ENCODE data around the gene TYMP. TPM values are rescaled to one million over a fixed set of nuclear protein-coding genes. Genes with fewer than 3 reads are reported as not detected.

The TYMP gene
- polyA plus RNA-seq, 2 donors = 35.7 to 48.0 TPM

- Histone ChIP-seq H3K4me3 (ENCODE audit: low read depth in 1 of 2, low read length in 2 of 2) (peak overlapping the region; percentile 62 to 75), H3K9me3 (ENCODE audit: control insufficient read depth in 2 of 2, insufficient read depth in 1 of 2, low read depth in 1 of 2, low read length in 1 of 2) (peaks cover 0 to 2% of the 10 kb centered on the region in 2 donors), H3K27ac (ENCODE audit: low read depth in 2 of 2, low read length in 1 of 2) (peak overlapping the region; percentile 90 to 100), H3K4me1 (ENCODE audit: control insufficient read depth in 2 of 2, insufficient read depth in 2 of 2, low read length in 1 of 2) (peaks cover 13 to 37% of the 10 kb centered on the region in 2 donors), H3K27me3 (ENCODE audit: control insufficient read depth in 1 of 2, insufficient read depth in 2 of 2, low read length in 2 of 2) (no peaks in the 10 kb centered on the region), H3K36me3 (ENCODE audit: control insufficient read depth in 2 of 2, insufficient read depth in 2 of 2, low read length in 1 of 2) (peaks cover 15 to 31% of the 10 kb centered on the region in 2 donors)
- WGBS, 2 donors = 0% methylated on average over 20 to 33 of the region's 33 CpGs
These were observed 4.0 kb downstream of the TYMP start for GRCh38 chr22:50525858-50526107.

- peaks cover 15 to 31% of the 10 kb centered on the region in 2 donors for H3K36me3 ChIP-seq (ENCODE audit: control insufficient read depth in 2 of 2, insufficient read depth in 2 of 2, low read length in 1 of 2)
- peaks cover 13 to 37% of the 10 kb centered on the region in 2 donors for H3K4me1 ChIP-seq (ENCODE audit: control insufficient read depth in 2 of 2, insufficient read depth in 2 of 2, low read length in 1 of 2)
- peaks cover 0 to 2% of the 10 kb centered on the region in 2 donors for H3K9me3 ChIP-seq (ENCODE audit: control insufficient read depth in 2 of 2, insufficient read depth in 1 of 2, low read depth in 1 of 2, low read length in 1 of 2)
- peak within 1 kb of the TSS; percentile 62 to 75 for H3K4me3 ChIP-seq (ENCODE audit: low read depth in 1 of 2, low read length in 2 of 2)
- H3K27me3 ChIP-seq (ENCODE audit: control insufficient read depth in 1 of 2, insufficient read depth in 2 of 2, low read length in 2 of 2) = no peaks in the 10 kb centered on the region
- WGBS, 2 donors = 0 to 1% methylated on average over 67 to 84 of the region's 84 CpGs
- H3K27ac ChIP-seq (ENCODE audit: low read depth in 2 of 2, low read length in 1 of 2) = peak within 1 kb of the TSS; percentile 90 to 100
These were observed 4.5 kb downstream of the TYMP start, which contains the start of gene SCO2 for GRCh38 chr22:50525104-50525857. SCO2 (minus strand) TSS chr22:50525598; CDS start chr22:50524411, 1,187 bp downstream.

GRCh38 chr22:50524676-50525103 lies 5.1 kb downstream of the TYMP start:
- H3K27ac ChIP-seq (ENCODE audit: low read depth in 2 of 2, low read length in 1 of 2) = peak overlapping the region; percentile 90 to 96
- H3K4me3 ChIP-seq (ENCODE audit: low read depth in 1 of 2, low read length in 2 of 2) = peak overlapping the region; percentile 62 to 75
- peaks cover 13 to 37% of the 10 kb centered on the region in 2 donors for H3K4me1 ChIP-seq (ENCODE audit: control insufficient read depth in 2 of 2, insufficient read depth in 2 of 2, low read length in 1 of 2)
- no peaks in the 10 kb centered on the region for H3K27me3 ChIP-seq (ENCODE audit: control insufficient read depth in 1 of 2, insufficient read depth in 2 of 2, low read length in 2 of 2)
- H3K9me3 ChIP-seq (ENCODE audit: control insufficient read depth in 2 of 2, insufficient read depth in 1 of 2, low read depth in 1 of 2, low read length in 1 of 2) = peaks cover 0 to 2% of the 10 kb centered on the region in 2 donors
- H3K36me3 ChIP-seq (ENCODE audit: control insufficient read depth in 2 of 2, insufficient read depth in 2 of 2, low read length in 1 of 2) = peaks cover 15 to 31% of the 10 kb centered on the region in 2 donors
- WGBS, 2 donors = 3 to 7% methylated on average over 19 of the region's 19 CpGs

DNA sequence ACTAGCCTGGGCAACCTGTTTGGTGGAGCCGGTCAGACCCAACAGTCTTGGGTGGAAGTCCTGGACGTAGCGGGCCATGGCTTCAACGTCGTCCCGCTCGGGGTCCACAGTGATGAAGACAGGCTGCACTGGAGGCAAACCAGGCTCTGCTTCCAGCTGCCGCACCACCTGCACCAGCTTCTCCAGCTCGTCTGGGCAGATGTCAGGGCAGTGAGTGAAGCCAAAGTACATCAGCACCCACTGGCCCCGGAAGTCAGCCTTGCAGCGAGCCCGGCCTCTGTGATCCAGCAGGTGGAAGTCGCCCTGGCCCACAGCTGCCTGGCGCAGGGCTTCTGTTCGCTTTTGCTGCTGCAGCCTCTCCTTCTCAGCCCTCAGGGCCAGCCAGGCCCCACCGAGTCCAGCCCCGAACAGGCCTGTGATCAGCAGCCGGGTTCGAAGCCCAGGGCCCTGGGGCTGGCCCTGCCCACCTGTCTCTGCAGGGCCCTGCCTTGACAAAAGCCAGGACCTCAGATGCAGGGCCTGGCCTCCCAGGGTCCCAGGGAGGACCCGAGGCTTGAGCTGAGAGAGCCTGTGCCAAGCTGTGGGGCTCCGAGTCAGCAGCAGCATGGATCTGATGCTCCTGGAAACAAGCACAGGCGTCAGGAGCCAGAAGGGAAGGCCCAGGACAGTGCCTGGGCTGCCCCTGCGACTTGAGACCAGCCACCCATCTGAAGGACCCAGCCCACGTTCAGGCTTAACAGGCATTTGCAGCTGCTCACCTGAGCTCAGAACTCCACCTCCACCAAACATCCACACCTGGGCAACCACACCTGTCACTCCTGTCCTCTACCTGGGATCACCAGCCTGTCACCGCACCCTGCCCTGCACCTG lies 5.8 kb downstream of the TYMP start:
- H3K27ac ChIP-seq (ENCODE audit: low read depth in 2 of 2, low read length in 1 of 2) = peak overlapping the region; percentile 90 to 96
- H3K4me3 ChIP-seq (ENCODE audit: low read depth in 1 of 2, low read length in 2 of 2) = peak overlapping the region; percentile 62 to 75
- peaks cover 0 to 2% of the 10 kb centered on the region in 2 donors for H3K9me3 ChIP-seq (ENCODE audit: control insufficient read depth in 2 of 2, insufficient read depth in 1 of 2, low read depth in 1 of 2, low read length in 1 of 2)
- H3K36me3 ChIP-seq (ENCODE audit: control insufficient read depth in 2 of 2, insufficient read depth in 2 of 2, low read length in 1 of 2) = peaks cover 19 to 36% of the 10 kb centered on the region in 2 donors
- H3K4me1 ChIP-seq (ENCODE audit: control insufficient read depth in 2 of 2, insufficient read depth in 2 of 2, low read length in 1 of 2) = peaks cover 13 to 32% of the 10 kb centered on the region in 2 donors
- H3K27me3 ChIP-seq (ENCODE audit: control insufficient read depth in 1 of 2, insufficient read depth in 2 of 2, low read length in 2 of 2) = no peaks in the 10 kb centered on the region
- WGBS, 2 donors = 66 to 69% methylated on average over 25 of the region's 25 CpGs

GRCh38 chr22:50523458-50523805 lies 6.4 kb downstream of the TYMP start:
- H3K4me3 ChIP-seq (ENCODE audit: low read depth in 1 of 2, low read length in 2 of 2) = no peak overlapping the region
- H3K36me3 ChIP-seq (ENCODE audit: control insufficient read depth in 2 of 2, insufficient read depth in 2 of 2, low read length in 1 of 2) = peaks cover 23 to 42% of the 10 kb centered on the region in 2 donors
- H3K4me1 ChIP-seq (ENCODE audit: control insufficient read depth in 2 of 2, insufficient read depth in 2 of 2, low read length in 1 of 2) = peaks cover 13 to 27% of the 10 kb centered on the region in 2 donors
- peaks cover 0 to 2% of the 10 kb centered on the region in 2 donors for H3K9me3 ChIP-seq (ENCODE audit: control insufficient read depth in 2 of 2, insufficient read depth in 1 of 2, low read depth in 1 of 2, low read length in 1 of 2)
- no peaks in the 10 kb centered on the region for H3K27me3 ChIP-seq (ENCODE audit: control insufficient read depth in 1 of 2, insufficient read depth in 2 of 2, low read length in 2 of 2)
- H3K27ac ChIP-seq (ENCODE audit: low read depth in 2 of 2, low read length in 1 of 2) = peak overlapping the region in 1 of 2 donors; percentile 90
- 89 to 91% methylated on average over 16 of the region's 16 CpGs for WGBS, 2 donors

- peaks cover 23 to 47% of the 10 kb centered on the region in 2 donors for H3K36me3 ChIP-seq (ENCODE audit: control insufficient read depth in 2 of 2, insufficient read depth in 2 of 2, low read length in 1 of 2)
- H3K4me3 ChIP-seq (ENCODE audit: low read depth in 1 of 2, low read length in 2 of 2) = no peak overlapping the region
- H3K9me3 ChIP-seq (ENCODE audit: control insufficient read depth in 2 of 2, insufficient read depth in 1 of 2, low read depth in 1 of 2, low read length in 1 of 2) = peaks cover 0 to 2% of the 10 kb centered on the region in 2 donors
- WGBS, 2 donors = 82 to 88% methylated on average over 22 of the region's 22 CpGs
- no peaks in the 10 kb centered on the region for H3K27me3 ChIP-seq (ENCODE audit: control insufficient read depth in 1 of 2, insufficient read depth in 2 of 2, low read length in 2 of 2)
- H3K4me1 ChIP-seq (ENCODE audit: control insufficient read depth in 2 of 2, insufficient read depth in 2 of 2, low read length in 1 of 2) = peaks cover 13 to 26% of the 10 kb centered on the region in 2 donors
- peak overlapping the region in 1 of 2 donors; percentile 16 for H3K27ac ChIP-seq (ENCODE audit: low read depth in 2 of 2, low read length in 1 of 2)
These were observed 6.9 kb downstream of the TYMP start for GRCh38 chr22:50522806-50523438.

- H3K9me3 ChIP-seq (ENCODE audit: control insufficient read depth in 2 of 2, insufficient read depth in 1 of 2, low read depth in 1 of 2, low read length in 1 of 2) = peaks cover 0 to 2% of the 10 kb centered on the region in 2 donors
- WGBS, 2 donors = 86 to 90% methylated on average over 15 of the region's 15 CpGs
- peaks cover 23 to 52% of the 10 kb centered on the region in 2 donors for H3K36me3 ChIP-seq (ENCODE audit: control insufficient read depth in 2 of 2, insufficient read depth in 2 of 2, low read length in 1 of 2)
- H3K4me3 ChIP-seq (ENCODE audit: low read depth in 1 of 2, low read length in 2 of 2) = no peak overlapping the region
- no peaks in the 10 kb centered on the region for H3K27me3 ChIP-seq (ENCODE audit: control insufficient read depth in 1 of 2, insufficient read depth in 2 of 2, low read length in 2 of 2)
- H3K27ac ChIP-seq (ENCODE audit: low read depth in 2 of 2, low read length in 1 of 2) = no peak overlapping the region
- peaks cover 13 to 24% of the 10 kb centered on the region in 2 donors for H3K4me1 ChIP-seq (ENCODE audit: control insufficient read depth in 2 of 2, insufficient read depth in 2 of 2, low read length in 1 of 2)
These were observed 7.5 kb downstream of the TYMP start for GRCh38 chr22:50522208-50522805.

DNA sequence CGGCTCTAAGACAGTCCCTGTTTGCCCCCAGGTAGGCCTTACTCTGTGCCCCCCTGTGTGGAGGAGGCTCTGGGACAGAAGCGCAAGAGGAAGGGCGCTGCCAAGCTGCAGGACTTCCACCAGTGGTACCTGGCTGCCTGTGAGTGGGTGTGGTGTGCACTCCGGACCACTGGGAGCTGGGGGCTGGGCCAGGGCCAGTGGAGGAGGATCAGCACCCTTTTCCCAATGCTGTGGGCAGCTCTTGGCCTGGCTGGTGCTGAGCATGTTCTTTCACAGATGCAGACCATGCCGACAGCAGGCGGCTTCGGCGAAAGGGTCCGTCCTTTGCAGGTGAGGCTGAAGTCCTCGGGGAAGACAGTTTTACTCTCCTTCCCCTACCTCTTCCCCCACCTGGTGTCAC lies 8.1 kb downstream of the TYMP start:
- H3K4me1 ChIP-seq (ENCODE audit: control insufficient read depth in 2 of 2, insufficient read depth in 2 of 2, low read length in 1 of 2) = peaks cover 10 to 18% of the 10 kb centered on the region in 2 donors
- WGBS, 2 donors = 90 to 91% methylated on average over 10 of the region's 10 CpGs
- H3K4me3 ChIP-seq (ENCODE audit: low read depth in 1 of 2, low read length in 2 of 2) = no peak overlapping the region
- H3K27me3 ChIP-seq (ENCODE audit: control insufficient read depth in 1 of 2, insufficient read depth in 2 of 2, low read length in 2 of 2) = no peaks in the 10 kb centered on the region
- H3K9me3 ChIP-seq (ENCODE audit: control insufficient read depth in 2 of 2, insufficient read depth in 1 of 2, low read depth in 1 of 2, low read length in 1 of 2) = peaks cover 0 to 2% of the 10 kb centered on the region in 2 donors
- H3K36me3 ChIP-seq (ENCODE audit: control insufficient read depth in 2 of 2, insufficient read depth in 2 of 2, low read length in 1 of 2) = peaks cover 23 to 58% of the 10 kb centered on the region in 2 donors
- H3K27ac ChIP-seq (ENCODE audit: low read depth in 2 of 2, low read length in 1 of 2) = no peak overlapping the region

Measured in esophagus (tissue), 2 donors.